KMS-11 (cell line): ENCODE measurements around the gene ZSCAN20.

ENCODE experiments used
- H2AFZ ChIP-seq: fragments of 200-600 bp; sonication (generic); 2 replicates; pipeline ENCODE4 v1.6.1; 2016; ENCODE audit warnings: antibody characterized with exemption, mixed run types, low read depth
- H3K27ac ChIP-seq: fragments of 200-600 bp; sonication (generic); 2 replicates; pipeline ENCODE4 v1.6.1; 2016; ENCODE audit warnings: mild to moderate bottlenecking, mixed run types
- H3K27me3 ChIP-seq: fragments of 200-600 bp; sonication (generic); 2 replicates; pipeline ENCODE4 v1.6.1; 2017; ENCODE audit warnings: mild to moderate bottlenecking, low read depth, mixed run types, moderate library complexity; ENCODE audit not compliant: insufficient read depth
- H3K36me3 ChIP-seq: fragments of 200-600 bp; sonication (generic); 2 replicates; pipeline ENCODE4 v1.6.1; 2017; ENCODE audit warnings: mild to moderate bottlenecking, mixed run types; ENCODE audit not compliant: insufficient read depth
- H3K4me1 ChIP-seq: fragments of 200-600 bp; sonication (generic); 2 replicates; pipeline ENCODE4 v1.6.1; 2016; ENCODE audit warnings: mild to moderate bottlenecking, low read depth, mixed run types; ENCODE audit not compliant: poor library complexity, severe bottlenecking
- H3K4me2 ChIP-seq: fragments of 200-600 bp; sonication (generic); 2 replicates; pipeline ENCODE4 v1.7.0; 2016; ENCODE audit warnings: mild to moderate bottlenecking, mixed run types
- H3K4me3 ChIP-seq: fragments of 200-600 bp; sonication (generic); IDR thresholded peaks from 2 replicates; pipeline ENCODE4 v1.6.1; 2017; ENCODE audit warnings: low read depth, low read length, mixed read lengths; ENCODE audit not compliant: insufficient read depth
- H3K79me2 ChIP-seq: fragments of 200-600 bp; sonication (generic); 2 replicates; pipeline ENCODE4 v1.6.1; 2016; ENCODE audit warnings: low read depth, mixed run types; ENCODE audit not compliant: insufficient read depth
- H3K9ac ChIP-seq: fragments of 200-600 bp; sonication (generic); 2 replicates; pipeline ENCODE4 v1.6.1; 2016; ENCODE audit warnings: mild to moderate bottlenecking, mixed run types
- H4K20me1 ChIP-seq: fragments of 200-600 bp; sonication (generic); 2 replicates; pipeline ENCODE4 v1.6.1; 2016; ENCODE audit warnings: mild to moderate bottlenecking, mixed run types; ENCODE audit not compliant: insufficient read depth
- TF ChIP-seq, protein P1 (sequence below): fragments of 200-600 bp; sonication (generic); conservative IDR thresholded peaks from 2 replicates; pipeline ENCODE4 v1.6.1; 2017; ENCODE audit warnings: low read depth, mild to moderate bottlenecking, antibody characterized with exemption, low read length, moderate library complexity, mixed read lengths

The ZSCAN20 gene

DNA sequence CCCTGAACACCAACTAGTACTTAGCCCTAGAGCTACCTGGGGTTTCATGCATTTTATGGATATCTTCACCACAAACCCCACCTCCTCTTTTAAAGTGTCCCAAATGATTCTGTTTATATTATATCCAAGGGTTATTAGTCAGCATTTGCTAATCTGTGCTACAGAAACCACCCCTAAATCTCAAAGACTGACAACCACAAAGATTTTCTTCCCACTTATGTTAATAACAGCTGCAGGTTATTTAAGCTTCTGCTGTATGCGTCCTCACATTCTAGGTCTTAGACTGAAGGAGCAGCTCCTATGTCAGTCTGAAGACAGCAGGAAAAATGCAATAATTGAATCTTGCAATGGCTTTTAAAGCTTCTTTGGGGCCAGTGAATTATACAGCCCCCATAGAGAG lies 30.3 kb upstream of the ZSCAN20 start:
- no peaks in the 10 kb centered on the region for H3K79me2 ChIP-seq
- H3K9ac ChIP-seq, result no peak overlapping the region
- no peak overlapping the region for H3K4me3 ChIP-seq
- H3K4me1 ChIP-seq, result no peaks in the 10 kb centered on the region
- H2AFZ ChIP-seq, result no peak overlapping the region
- H3K4me2 ChIP-seq, result no peak overlapping the region
- H4K20me1 ChIP-seq, result no peaks in the 10 kb centered on the region
- TF ChIP-seq, protein P1, sequence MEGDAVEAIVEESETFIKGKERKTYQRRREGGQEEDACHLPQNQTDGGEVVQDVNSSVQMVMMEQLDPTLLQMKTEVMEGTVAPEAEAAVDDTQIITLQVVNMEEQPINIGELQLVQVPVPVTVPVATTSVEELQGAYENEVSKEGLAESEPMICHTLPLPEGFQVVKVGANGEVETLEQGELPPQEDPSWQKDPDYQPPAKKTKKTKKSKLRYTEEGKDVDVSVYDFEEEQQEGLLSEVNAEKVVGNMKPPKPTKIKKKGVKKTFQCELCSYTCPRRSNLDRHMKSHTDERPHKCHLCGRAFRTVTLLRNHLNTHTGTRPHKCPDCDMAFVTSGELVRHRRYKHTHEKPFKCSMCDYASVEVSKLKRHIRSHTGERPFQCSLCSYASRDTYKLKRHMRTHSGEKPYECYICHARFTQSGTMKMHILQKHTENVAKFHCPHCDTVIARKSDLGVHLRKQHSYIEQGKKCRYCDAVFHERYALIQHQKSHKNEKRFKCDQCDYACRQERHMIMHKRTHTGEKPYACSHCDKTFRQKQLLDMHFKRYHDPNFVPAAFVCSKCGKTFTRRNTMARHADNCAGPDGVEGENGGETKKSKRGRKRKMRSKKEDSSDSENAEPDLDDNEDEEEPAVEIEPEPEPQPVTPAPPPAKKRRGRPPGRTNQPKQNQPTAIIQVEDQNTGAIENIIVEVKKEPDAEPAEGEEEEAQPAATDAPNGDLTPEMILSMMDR, result no peak
- no peaks in the 10 kb centered on the region for H3K36me3 ChIP-seq
- H3K27ac ChIP-seq, result no peak overlapping the region
- no peaks in the 10 kb centered on the region for H3K27me3 ChIP-seq

GRCh38 chr1:33443080-33443704 lies 29.3 kb upstream of the ZSCAN20 start:
- Histone ChIP-seq H3K4me1 (no peaks in the 10 kb centered on the region), H3K27ac (no peak overlapping the region), H3K4me2 (no peak overlapping the region), H2AFZ (no peak overlapping the region), H3K4me3 (no peak overlapping the region), H3K36me3 (no peaks in the 10 kb centered on the region), H3K27me3 (no peaks in the 10 kb centered on the region), H3K79me2 (no peaks in the 10 kb centered on the region), H4K20me1 (no peaks in the 10 kb centered on the region), H3K9ac (no peak overlapping the region)
- TF ChIP-seq, protein P1, result no peak

- Histone ChIP-seq H3K79me2 (no peaks in the 10 kb centered on the region), H3K36me3 (no peaks in the 10 kb centered on the region), H3K4me2 (no peak overlapping the region), H2AFZ (no peak overlapping the region), H3K4me3 (no peak overlapping the region), H3K27me3 (no peaks in the 10 kb centered on the region), H3K9ac (no peak overlapping the region), H3K27ac (no peak overlapping the region), H3K4me1 (no peaks in the 10 kb centered on the region), H4K20me1 (no peaks in the 10 kb centered on the region)
- TF ChIP-seq, protein P1, result no peak
Measured at GRCh38 chr1:33443705-33444180, 28.7 kb upstream of the ZSCAN20 start.

DNA sequence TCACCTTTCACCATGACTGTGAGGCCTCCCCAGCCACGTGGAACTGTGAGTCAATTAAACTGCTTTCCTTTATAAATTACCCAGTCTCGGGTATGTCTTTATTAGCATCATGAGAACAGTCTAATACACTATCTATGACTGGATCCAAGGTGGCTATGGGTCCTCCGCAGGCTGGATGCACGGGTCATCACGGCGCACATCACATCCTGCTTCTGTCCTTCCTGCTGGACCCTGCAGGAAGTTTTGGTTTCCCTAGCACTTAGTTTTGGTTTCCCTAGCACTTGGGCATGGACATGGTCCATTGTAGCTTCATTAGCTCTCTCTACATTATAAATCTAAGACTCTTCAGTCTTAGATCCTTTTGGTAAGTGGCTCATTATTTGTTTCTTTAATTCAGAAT lies 27.3 kb upstream of the ZSCAN20 start:
- Histone ChIP-seq H2AFZ (no peak overlapping the region), H3K4me1 (no peaks in the 10 kb centered on the region), H3K4me2 (no peak overlapping the region), H3K36me3 (no peaks in the 10 kb centered on the region), H3K27ac (no peak overlapping the region), H3K27me3 (no peaks in the 10 kb centered on the region), H3K9ac (no peak overlapping the region), H3K79me2 (no peaks in the 10 kb centered on the region), H4K20me1 (no peaks in the 10 kb centered on the region), H3K4me3 (no peak overlapping the region)
- TF ChIP-seq, protein P1, result no peak
